HL-60 (cell line): ENCODE results near the gene CACNG8.

ENCODE experiments used
- GABPA ChIP-seq: IDR thresholded peaks from 2 replicates; pipeline ENCODE4 v1.6.1; 2012; ENCODE audit warnings: low read depth
- POLR2AphosphoS5 ChIP-seq: IDR thresholded peaks from 2 replicates; pipeline ENCODE4 v1.6.1; 2012; ENCODE audit warnings: low read depth
- SPI1 ChIP-seq: IDR thresholded peaks from 2 replicates; pipeline ENCODE4 v1.6.1; 2012; ENCODE audit warnings: low read depth, mild to moderate bottlenecking, borderline replicate concordance
- TF ChIP-seq, protein P1 (sequence below): IDR thresholded peaks from one replicate; pipeline ENCODE4 v1.5.1; 2011; ENCODE audit warnings: low read length, control low read depth, inconsistent platforms; ENCODE audit not compliant: insufficient read depth
- TF ChIP-seq, protein P2 (sequence below): IDR thresholded peaks from 2 replicates; pipeline ENCODE4 v1.6.1; 2012; ENCODE audit warnings: low read depth; ENCODE audit not compliant: insufficient replicate concordance

DNA sequence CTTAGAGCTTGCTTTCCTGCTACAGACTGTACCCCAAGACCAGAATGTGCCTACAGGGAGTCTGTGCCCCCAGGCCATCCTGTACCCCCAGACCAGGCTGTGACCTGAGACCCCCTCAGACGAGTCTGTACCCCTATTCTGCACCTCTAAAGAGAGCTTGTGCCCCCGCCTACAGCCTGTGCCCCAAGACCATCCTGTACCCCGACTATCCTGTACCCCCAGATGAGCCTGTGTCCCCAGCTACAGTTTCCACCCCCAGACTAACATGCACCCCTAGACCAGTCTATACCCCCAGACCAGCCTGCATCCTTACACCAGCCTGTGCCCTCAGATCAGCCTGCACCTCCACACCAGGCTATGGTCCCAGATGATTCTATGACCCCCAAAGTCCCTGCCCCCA is 30.7 kb downstream of the CACNG8 start:
- TF ChIP-seq, protein P1, sequence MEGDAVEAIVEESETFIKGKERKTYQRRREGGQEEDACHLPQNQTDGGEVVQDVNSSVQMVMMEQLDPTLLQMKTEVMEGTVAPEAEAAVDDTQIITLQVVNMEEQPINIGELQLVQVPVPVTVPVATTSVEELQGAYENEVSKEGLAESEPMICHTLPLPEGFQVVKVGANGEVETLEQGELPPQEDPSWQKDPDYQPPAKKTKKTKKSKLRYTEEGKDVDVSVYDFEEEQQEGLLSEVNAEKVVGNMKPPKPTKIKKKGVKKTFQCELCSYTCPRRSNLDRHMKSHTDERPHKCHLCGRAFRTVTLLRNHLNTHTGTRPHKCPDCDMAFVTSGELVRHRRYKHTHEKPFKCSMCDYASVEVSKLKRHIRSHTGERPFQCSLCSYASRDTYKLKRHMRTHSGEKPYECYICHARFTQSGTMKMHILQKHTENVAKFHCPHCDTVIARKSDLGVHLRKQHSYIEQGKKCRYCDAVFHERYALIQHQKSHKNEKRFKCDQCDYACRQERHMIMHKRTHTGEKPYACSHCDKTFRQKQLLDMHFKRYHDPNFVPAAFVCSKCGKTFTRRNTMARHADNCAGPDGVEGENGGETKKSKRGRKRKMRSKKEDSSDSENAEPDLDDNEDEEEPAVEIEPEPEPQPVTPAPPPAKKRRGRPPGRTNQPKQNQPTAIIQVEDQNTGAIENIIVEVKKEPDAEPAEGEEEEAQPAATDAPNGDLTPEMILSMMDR, result no peak
- TF ChIP-seq POLR2AphosphoS5 (no peak), GABPA (no peak), SPI1 (no peak)
- TF ChIP-seq, protein P2, sequence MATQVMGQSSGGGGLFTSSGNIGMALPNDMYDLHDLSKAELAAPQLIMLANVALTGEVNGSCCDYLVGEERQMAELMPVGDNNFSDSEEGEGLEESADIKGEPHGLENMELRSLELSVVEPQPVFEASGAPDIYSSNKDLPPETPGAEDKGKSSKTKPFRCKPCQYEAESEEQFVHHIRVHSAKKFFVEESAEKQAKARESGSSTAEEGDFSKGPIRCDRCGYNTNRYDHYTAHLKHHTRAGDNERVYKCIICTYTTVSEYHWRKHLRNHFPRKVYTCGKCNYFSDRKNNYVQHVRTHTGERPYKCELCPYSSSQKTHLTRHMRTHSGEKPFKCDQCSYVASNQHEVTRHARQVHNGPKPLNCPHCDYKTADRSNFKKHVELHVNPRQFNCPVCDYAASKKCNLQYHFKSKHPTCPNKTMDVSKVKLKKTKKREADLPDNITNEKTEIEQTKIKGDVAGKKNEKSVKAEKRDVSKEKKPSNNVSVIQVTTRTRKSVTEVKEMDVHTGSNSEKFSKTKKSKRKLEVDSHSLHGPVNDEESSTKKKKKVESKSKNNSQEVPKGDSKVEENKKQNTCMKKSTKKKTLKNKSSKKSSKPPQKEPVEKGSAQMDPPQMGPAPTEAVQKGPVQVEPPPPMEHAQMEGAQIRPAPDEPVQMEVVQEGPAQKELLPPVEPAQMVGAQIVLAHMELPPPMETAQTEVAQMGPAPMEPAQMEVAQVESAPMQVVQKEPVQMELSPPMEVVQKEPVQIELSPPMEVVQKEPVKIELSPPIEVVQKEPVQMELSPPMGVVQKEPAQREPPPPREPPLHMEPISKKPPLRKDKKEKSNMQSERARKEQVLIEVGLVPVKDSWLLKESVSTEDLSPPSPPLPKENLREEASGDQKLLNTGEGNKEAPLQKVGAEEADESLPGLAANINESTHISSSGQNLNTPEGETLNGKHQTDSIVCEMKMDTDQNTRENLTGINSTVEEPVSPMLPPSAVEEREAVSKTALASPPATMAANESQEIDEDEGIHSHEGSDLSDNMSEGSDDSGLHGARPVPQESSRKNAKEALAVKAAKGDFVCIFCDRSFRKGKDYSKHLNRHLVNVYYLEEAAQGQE, result no peak
